GM21528 (cell line): ENCODE measurements around the gene NRN1.
"Not testable (repeated sequence)": the region's sequence is repeated elsewhere in the genome, so short reads cannot be mapped to it uniquely, and the experiment has no call there.

Source experiments
- ATAC-seq: cut with Tn5 transposase; IDR thresholded peaks from one replicate; pipeline ENCODE4 v1.9.1; 2021; ENCODE audit warnings: mild to moderate bottlenecking, moderate library complexity; ENCODE audit not compliant: unreplicated experiment, low FRiP score

NRN1 gene, protein sequence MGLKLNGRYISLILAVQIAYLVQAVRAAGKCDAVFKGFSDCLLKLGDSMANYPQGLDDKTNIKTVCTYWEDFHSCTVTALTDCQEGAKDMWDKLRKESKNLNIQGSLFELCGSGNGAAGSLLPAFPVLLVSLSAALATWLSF

GRCh38 chr6:6006428-6007365, at the start of gene NRN1:
Gene NRN1, minus strand, starts transcription at chr6:6006925. Its CDS starts 176 bp downstream, at chr6:6006749.
- no peak for ATAC-seq

DNA sequence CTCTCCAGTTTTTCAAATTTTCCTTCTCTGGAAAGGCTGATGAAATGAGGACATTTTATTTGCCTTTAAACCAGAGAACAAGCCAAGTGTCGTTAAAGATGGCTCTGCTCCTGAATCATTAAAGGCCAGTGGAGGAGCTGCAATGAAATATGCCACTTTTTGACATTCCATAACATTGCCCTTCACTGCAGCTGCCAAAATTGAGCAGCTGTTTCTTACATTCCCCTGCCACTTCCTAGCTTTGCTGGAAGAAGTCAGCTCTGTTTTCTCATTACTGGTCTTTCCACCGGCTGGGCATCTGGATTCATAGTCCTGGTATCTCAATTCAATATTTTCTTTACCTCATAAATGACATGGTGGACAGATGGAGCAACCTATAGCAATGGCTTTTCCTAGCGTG, 45.5 kb upstream of the NRN1 start:
- no peak for ATAC-seq

DNA sequence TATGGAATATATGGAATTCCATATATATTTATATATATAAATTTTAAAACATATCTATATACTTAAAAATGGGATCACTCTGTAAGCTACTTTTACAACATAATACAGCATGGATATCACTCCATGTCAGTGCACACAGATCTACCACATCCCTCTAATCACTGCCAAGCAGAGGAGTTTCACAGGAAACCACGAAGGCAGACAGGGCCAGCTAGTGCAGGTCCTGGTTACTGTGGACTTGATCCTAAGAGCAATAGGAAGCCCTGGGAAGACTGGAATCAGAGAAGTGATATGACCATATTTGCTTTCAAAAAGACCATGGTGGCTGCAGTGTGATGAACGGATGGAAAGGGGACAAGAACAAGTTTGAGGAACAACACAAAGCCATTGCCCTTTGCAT, 40.0 kb upstream of the NRN1 start:
- ATAC-seq: no peak

DNA sequence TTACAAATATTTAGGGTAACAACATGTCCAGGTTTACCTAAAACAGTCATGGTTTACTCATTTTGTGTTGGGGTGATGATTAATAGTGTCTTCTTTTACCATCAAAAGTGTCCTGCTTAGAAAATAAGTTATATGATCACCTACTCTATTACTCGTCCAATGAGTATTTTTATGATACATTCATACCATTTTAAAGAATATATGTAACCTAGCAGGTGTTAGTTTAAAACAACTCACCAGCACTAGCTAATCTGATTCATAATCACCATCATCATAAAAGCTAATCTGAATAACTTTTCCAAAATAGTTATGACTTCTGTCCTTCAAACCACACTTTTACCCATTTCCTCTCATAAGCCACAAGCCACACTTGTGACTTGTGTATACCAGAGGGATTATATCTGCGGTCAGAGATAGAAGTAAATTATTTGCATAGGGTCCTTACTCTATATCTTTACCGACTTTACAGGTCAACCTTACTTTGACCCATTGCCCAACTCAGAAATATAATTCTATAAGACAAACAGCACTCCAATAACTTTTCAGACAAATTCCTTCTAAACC, 33.3 kb upstream of the NRN1 start:
- ATAC-seq: no peak

DNA sequence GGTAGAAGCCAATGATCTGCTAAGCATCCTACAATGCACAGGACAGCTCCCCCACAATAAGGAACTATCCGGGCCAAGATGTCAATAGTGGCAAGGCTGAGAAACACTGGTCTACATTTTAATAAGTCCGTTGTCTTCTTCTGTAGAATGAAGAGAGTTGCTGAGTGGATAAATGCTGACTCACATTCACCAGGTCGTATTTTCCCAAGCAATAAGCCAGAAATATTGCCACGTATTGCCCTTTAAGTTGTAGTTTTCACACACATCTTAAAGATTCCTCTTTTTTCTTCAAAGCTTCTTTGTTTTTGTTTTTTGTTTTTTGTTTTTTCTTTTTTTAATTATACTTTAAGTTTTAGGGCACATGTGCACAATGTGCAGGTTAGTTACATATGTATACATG, 30.5 kb upstream of the NRN1 start:
- no peak for ATAC-seq

DNA sequence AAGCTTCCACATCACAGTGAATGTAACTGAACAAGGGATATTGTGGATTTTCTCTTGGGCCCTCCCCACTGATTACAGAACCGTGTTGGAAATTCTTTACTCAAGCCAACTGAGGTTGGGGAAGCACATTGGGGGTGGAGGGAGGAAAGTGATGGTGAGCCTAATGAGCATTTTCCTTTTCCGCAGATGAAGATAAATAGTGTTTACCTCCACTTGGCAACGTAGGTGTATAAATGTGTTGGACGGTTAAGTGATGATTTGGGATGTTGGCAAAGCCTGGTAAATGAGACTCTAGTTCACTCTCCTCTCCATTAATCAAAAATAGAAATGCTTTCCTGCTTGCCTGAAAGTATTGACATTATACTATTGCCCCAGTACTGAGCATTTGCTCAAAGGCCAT, 27.1 kb upstream of the NRN1 start:
- no peak for ATAC-seq

DNA sequence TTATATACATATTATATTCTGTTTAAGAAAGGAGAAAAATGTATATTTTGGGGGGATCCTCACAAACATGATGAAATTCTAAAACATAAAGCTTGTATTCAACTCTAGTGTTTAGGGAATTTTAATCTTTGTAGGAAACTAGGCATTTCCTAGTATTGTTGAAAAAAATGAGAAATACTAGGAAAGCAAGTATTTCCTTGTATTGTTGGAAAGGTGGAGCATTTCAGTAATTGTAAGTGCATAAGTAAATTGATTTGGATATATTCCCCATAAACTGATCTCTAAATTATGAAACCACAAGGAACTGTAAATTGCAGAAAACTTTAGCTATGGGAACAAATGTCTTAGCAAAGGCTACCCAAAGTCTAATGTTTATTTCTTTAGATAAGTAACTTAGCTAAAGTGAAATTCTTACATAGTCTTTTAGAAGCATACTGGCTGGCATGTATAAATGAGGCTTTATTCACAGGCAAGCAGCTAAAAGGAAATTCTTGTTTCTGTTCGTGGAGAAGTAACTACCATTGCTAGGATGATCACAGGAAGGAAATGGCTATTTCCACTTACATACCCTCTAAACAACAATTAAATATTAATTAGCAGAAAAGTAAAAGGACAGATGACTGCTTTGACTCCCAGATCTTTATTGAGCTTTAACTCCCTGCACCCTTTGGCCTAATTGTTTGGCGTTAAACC, 19.9 kb upstream of the NRN1 start:
- no peak for ATAC-seq

- ATAC-seq: no peak
Observed at GRCh38 chr6:6025736-6026135, 19.0 kb upstream of the NRN1 start.

- no peak for ATAC-seq
Observed at GRCh38 chr6:6024220-6024619, 17.5 kb upstream of the NRN1 start.

- ATAC-seq: not testable (repeated sequence)
Observed at GRCh38 chr6:6022841-6023240, 16.1 kb upstream of the NRN1 start.

- ATAC-seq: peak; percentile 70
Observed at GRCh38 chr6:6008648-6009421, 2.1 kb upstream of the NRN1 start.

GRCh38 chr6:6008089-6008647, 1.4 kb upstream of the NRN1 start:
- peak; percentile 13 for ATAC-seq

DNA sequence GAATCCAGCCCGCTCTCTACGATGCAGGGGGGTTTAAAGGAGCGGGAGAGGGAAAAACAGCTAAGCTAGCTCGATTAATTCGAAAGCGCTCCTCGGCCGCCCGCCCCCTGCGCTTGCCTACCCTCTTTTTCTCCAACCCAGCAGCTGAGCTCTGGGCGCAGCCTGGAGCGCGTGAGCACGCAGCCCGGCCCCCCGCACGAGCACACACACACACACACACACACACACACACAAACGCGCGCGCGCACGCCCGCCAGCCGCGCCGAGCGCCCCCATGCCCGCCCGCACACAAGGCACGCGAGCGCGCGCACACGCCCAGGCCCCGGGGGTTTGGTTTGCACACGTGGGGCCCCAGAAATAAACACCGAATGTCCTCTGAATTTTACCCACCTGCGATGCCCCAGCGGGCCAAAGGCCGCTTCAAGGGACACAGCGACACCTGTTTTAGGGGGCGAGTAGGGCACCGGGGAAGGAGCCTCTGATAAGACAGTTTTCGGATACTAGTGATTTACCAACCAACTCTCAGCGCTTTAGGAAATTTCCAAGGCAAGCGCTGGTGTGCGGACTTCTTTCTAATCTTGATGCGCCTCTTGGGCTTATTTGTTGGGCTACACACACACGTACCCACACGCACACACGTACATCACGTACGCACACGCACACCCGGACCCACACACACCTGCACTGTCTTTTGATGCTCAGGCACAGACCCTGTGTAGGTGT, 802 bp upstream of the NRN1 start:
- no peak for ATAC-seq

GRCh38 chr6:6006006-6006427, 708 bp downstream of the NRN1 start:
- no peak for ATAC-seq

GRCh38 chr6:6005051-6006005, 1.4 kb downstream of the NRN1 start:
- no peak for ATAC-seq

- no peak for ATAC-seq
Observed at GRCh38 chr6:6004390-6004995, 2.2 kb downstream of the NRN1 start.

DNA sequence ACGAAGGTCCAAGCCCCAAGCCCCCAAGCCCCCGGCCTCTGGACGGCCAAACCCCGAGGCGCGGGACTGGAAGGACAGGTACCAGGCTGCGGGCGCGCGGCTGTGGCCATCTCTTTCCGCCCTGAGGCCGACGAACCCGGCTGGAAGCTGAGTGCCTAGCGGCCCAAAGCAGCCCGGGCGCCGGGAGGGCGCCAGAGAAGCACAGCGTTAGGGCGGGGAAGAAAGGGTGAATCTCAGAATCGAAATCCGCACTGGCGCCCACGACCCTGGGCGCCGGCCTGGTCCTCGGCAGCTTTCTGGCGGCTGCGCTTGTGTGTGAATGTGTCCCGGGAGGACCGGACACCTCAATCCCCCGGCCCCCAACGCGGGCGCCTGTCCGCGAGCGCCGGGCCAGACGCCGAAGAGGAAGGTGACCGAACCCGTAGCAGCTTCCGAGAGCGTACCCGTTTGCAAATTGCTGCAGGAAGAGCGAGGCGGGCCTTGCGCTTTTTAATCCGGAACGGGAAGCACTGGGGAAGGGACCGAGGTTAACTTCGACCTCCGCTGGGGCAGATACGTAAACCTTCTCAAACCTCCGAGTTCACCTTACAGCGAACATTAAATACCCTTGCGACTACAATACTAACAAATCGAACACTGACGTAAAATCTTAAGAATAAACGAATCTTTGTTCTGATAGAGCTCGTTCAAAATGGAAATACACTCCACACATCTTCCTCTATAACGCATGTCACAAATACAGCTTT, 2.9 kb downstream of the NRN1 start:
- no peak for ATAC-seq
